SH-SY5Y (cell line): ENCODE results near the gene INTS11.

Experiments used
- GATA2 ChIP-seq: IDR thresholded peaks from 2 replicates; pipeline ENCODE4 v1.6.1; 2011; ENCODE audit warnings: mild to moderate bottlenecking, low read depth, low read length
- GATA3 ChIP-seq: IDR thresholded peaks from 2 replicates; pipeline ENCODE4 v1.6.1; 2011; ENCODE audit warnings: low read depth, mild to moderate bottlenecking, low read length, moderate library complexity

DNA sequence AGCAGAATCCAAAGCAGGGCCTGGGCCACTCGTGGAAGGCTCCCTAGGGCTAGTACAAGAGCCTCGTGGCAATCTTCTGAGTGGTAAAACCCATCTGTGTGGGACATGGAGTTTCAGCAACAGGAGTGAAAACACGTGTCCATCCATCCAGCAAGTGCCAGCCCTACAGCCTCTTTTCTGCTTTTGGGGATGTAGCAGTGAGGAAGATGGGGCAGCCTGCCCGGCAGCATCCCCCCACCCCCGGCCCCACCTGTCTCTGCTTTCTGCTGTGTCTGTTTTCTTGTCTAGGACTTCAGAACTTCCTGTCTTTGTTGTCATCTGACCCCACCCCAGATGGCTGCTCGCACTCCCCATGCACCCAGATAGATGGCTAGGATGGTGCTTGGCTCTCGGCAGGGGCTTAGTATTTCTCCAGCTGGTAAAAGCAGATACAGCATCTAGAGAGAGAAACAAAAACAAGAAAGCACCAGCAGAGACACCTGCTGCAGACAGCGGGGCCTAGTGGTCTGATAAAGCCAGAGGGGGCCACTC is 1.7 kb upstream of the INTS11 start:
- TF ChIP-seq GATA2 (no peak), GATA3 (no peak)
